HepG2 (cell line): ENCODE results near the gene PEMT.

ENCODE experiments used
- POLR2AphosphoS5 ChIP-seq: IDR thresholded peaks from 2 replicates; pipeline ENCODE4 v1.6.1; 2012; ENCODE audit warnings: low read depth, low read length
- ZBTB7A ChIP-seq: sonication (generic); formaldehyde crosslinking; IDR thresholded peaks from 2 replicates; pipeline ENCODE4 v1.8.0; 2022; ENCODE audit warnings: mild to moderate bottlenecking, missing genetic modification reagents
- TF ChIP-seq, protein P1 (sequence below): sonication (generic); formaldehyde crosslinking; IDR thresholded peaks from 2 replicates; pipeline ENCODE4 v1.5.0; 2020; ENCODE audit warnings: mild to moderate bottlenecking, missing genetic modification reagents, moderate library complexity

DNA sequence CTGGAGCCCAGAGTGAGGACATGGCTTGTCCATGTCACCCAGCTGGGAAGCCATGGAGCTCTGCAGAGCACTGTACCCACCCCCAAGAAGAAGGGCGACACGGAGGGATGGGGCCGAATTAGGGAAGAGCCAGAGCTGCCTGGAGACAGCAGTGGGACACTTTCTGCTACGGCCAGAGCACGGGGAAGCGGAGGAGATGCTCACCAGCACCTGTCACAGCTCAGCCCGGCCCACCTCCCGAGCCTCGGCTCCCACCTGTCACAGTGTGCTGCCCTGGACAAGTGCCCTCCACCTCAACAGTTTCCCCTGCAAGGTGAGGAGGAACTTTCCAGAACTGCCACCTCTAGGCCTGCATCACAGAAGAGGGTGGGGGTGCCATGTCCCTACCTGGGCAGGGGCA, 36.4 kb downstream of the PEMT start:
- TF ChIP-seq ZBTB7A (CRISPR knock-in tag) (no peak), POLR2AphosphoS5 (no peak)
- TF ChIP-seq, protein P1, sequence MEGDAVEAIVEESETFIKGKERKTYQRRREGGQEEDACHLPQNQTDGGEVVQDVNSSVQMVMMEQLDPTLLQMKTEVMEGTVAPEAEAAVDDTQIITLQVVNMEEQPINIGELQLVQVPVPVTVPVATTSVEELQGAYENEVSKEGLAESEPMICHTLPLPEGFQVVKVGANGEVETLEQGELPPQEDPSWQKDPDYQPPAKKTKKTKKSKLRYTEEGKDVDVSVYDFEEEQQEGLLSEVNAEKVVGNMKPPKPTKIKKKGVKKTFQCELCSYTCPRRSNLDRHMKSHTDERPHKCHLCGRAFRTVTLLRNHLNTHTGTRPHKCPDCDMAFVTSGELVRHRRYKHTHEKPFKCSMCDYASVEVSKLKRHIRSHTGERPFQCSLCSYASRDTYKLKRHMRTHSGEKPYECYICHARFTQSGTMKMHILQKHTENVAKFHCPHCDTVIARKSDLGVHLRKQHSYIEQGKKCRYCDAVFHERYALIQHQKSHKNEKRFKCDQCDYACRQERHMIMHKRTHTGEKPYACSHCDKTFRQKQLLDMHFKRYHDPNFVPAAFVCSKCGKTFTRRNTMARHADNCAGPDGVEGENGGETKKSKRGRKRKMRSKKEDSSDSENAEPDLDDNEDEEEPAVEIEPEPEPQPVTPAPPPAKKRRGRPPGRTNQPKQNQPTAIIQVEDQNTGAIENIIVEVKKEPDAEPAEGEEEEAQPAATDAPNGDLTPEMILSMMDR (CRISPR knock-in tag) = no peak
